ENCODE data around the gene RSPO3. TPM values are rescaled to one million over a fixed set of nuclear protein-coding genes. Genes with fewer than 3 reads are reported as not detected.

The RSPO3 gene
- total RNA-seq, 1 experiment from 2014 or later, result not detected

DNA sequence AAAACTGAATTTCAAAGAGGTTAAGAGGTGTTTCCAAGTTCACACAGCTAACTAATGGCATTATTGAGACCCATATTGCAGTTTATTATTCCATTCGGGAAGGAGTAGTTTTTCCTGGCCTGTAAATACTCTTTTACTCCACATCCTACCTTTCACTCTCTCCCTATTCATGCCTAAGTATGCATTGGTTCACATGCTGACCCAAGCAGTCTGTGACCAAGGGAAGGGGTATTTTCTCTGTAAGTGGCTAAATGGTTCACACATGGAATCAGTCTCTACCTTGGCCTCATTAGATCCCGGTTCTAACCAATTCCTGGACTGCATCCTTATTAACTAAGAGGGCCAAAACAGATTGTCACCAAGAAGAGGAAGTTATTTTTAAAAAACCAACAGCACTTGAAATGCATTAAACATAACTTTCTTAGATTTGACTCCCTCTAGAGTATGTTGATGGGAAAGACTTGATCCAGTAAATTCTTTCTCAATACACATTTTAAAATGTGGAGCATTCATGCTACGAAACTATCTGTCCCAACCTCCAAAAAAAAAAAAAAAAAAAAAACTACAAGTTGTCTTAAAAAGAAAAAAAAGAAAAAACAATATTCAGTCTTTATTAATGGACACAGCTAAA lies 17.8 kb upstream of the RSPO3 start:
- Histone ChIP-seq H3K27ac (peak overlapping the region; percentile 85; the same call in 1 of the 2 replicates), H3K9me2 (ENCODE audit: insufficient read depth) (no peaks in the 10 kb centered on the region), H2AFZ (no peak overlapping the region; the same call in 1 of the 2 replicates), H4K20me1 (ENCODE audit: insufficient read depth) (no peaks in the 10 kb centered on the region), H3K4me3 (no peak overlapping the region), H3K79me2 (ENCODE audit: low read depth) (no peaks in the 10 kb centered on the region), H3K4me1 (replicated peaks; ENCODE audit: insufficient read depth) (peaks cover 17% of the 10 kb centered on the region), H3F3A (ENCODE audit: insufficient read depth, low read depth) (peaks cover 13% of the 10 kb centered on the region; the same call in 1 of the 2 replicates), H3K27me3 (ENCODE audit: insufficient read depth, low read depth) (no peaks in the 10 kb centered on the region), H3K9me3 (ENCODE audit: insufficient read depth, low read depth) (peaks cover 6% of the 10 kb centered on the region), H3K4me2 (no peak overlapping the region), H3K36me3 (ENCODE audit: low read depth) (no peaks in the 10 kb centered on the region)
- CTCF ChIA-PET, result interaction anchor here (0.6 kb wide), 1 partner anchor 653 kb away, joined by 4 read pairs; no protein-coding TSS in a partner anchor
- POLR2A ChIA-PET (ENCODE audit: unreplicated experiment), result no interaction called here
- no TSS peak for BruUV-seq (replicated peaks)
- no peak for DNase-seq
- intact Hi-C loops (cut with micrococcal nuclease; ENCODE audit: unreplicated experiment), result no loop called here
- no peak for TF ChIP-seq EZH2 (IDR thresholded peaks at IDR 0.05; ENCODE audit: low read depth)
- TF ChIP-seq CTCF (conservative IDR thresholded peaks at IDR 0.05), result peak; percentile 55

- TF ChIP-seq EZH2 (IDR thresholded peaks at IDR 0.05; ENCODE audit: low read depth) (no peak), CTCF (conservative IDR thresholded peaks at IDR 0.05) (no peak)
- CTCF ChIA-PET, result no interaction called here
- Histone ChIP-seq H3K9me3 (ENCODE audit: insufficient read depth, low read depth) (peaks cover 10% of the 10 kb centered on the region), H3K36me3 (ENCODE audit: low read depth) (no peaks in the 10 kb centered on the region), H3K4me2 (peak overlapping the region; percentile 25), H3K4me3 (no peak overlapping the region), H2AFZ (no peak overlapping the region), H3K27me3 (ENCODE audit: insufficient read depth, low read depth) (no peaks in the 10 kb centered on the region), H3K4me1 (replicated peaks; ENCODE audit: insufficient read depth) (peaks cover 17% of the 10 kb centered on the region), H3K27ac (peak overlapping the region; percentile 85), H3K79me2 (ENCODE audit: low read depth) (no peaks in the 10 kb centered on the region), H3F3A (ENCODE audit: insufficient read depth, low read depth) (peaks cover 13% of the 10 kb centered on the region; the same call in 1 of the 2 replicates), H4K20me1 (ENCODE audit: insufficient read depth) (no peaks in the 10 kb centered on the region), H3K9me2 (ENCODE audit: insufficient read depth) (no peaks in the 10 kb centered on the region)
- DNase-seq, result peak in 1 of 2 experiments; percentile 94
- POLR2A ChIA-PET (ENCODE audit: unreplicated experiment), result no interaction called here
- intact Hi-C loops (cut with micrococcal nuclease; ENCODE audit: unreplicated experiment), result loop anchor here (2.0 kb wide), 1 partner anchor 17 kb away; the partner anchor contains the start of gene RSPO3
- no TSS peak for BruUV-seq (replicated peaks)
These were observed 16.2 kb upstream of the RSPO3 start for GRCh38 chr6:127102299-127102698.

DNA sequence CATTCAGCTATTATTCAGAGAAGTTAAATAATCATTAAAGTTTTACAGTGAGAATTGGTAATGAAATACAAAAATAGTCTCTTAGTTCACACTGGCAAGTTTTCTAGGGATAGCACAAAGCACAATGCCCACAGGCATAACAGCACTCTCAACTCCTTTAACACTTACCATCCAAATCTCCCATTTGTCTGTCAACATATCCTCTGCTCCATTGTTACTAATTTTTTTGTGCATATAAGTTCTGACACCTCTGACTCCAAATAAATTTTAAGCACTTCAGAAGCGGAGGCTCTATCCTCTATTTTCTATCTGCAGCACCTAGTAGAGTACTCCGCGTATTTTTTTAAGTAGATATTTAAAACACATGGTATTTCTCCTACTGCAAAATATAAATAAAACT lies 15.6 kb upstream of the RSPO3 start:
- intact Hi-C loops (cut with micrococcal nuclease; ENCODE audit: unreplicated experiment), result loop anchor here (2.0 kb wide), 1 partner anchor 16 kb away; the partner anchor contains the start of gene RSPO3
- no TSS peak for BruUV-seq (replicated peaks)
- Histone ChIP-seq H3K27ac (peak overlapping the region; percentile 85), H3K4me2 (peak overlapping the region; percentile 23), H3K36me3 (ENCODE audit: low read depth) (no peaks in the 10 kb centered on the region), H3K27me3 (ENCODE audit: insufficient read depth, low read depth) (no peaks in the 10 kb centered on the region), H3F3A (ENCODE audit: insufficient read depth, low read depth) (peaks cover 13% of the 10 kb centered on the region; the same call in 1 of the 2 replicates), H3K79me2 (ENCODE audit: low read depth) (no peaks in the 10 kb centered on the region), H4K20me1 (ENCODE audit: insufficient read depth) (no peaks in the 10 kb centered on the region), H3K9me2 (ENCODE audit: insufficient read depth) (no peaks in the 10 kb centered on the region), H3K9me3 (ENCODE audit: insufficient read depth, low read depth) (peaks cover 10% of the 10 kb centered on the region), H3K4me3 (no peak overlapping the region), H3K4me1 (replicated peaks; ENCODE audit: insufficient read depth) (peaks cover 17% of the 10 kb centered on the region), H2AFZ (no peak overlapping the region)
- POLR2A ChIA-PET (ENCODE audit: unreplicated experiment), result no interaction called here
- CTCF ChIA-PET, result no interaction called here
- no peak for TF ChIP-seq CTCF (conservative IDR thresholded peaks at IDR 0.05)
- no peak for TF ChIP-seq EZH2 (IDR thresholded peaks at IDR 0.05; ENCODE audit: low read depth)
- no peak for DNase-seq
